NCI-H1092 treated with DMSO at 0.1 percent for 48 hours (cell line): ENCODE data around the gene ZMYND15.
A peak's percentile ranks its signal among the peaks of the same experiment; 100 is the strongest.
"Not testable (repeated sequence)": the region's sequence is repeated elsewhere in the genome, so short reads cannot be mapped to it uniquely, and the experiment has no call there.

Experiments
- DNase-seq: peaks from one replicate; lab custom pipeline; 2025; lab: John Stamatoyannopoulos, UW

Gene ZMYND15

GRCh38 chr17:4739122-4740024 lies at the start of gene ZMYND15, which contains the start of gene CXCL16:
ZMYND15 (plus strand) TSS chr17:4739833; CDS start chr17:4740549, 716 bp downstream.
CXCL16 (minus strand) TSS chr17:4739928; CDS start chr17:4739339, 589 bp downstream.
- no peak for DNase-seq

GRCh38 chr17:4689872-4690271 lies 49.8 kb upstream of the ZMYND15 start:
- DNase-seq: not testable (repeated sequence)

GRCh38 chr17:4690745-4691144 lies 48.9 kb upstream of the ZMYND15 start:
- DNase-seq: no peak

- no peak for DNase-seq
These were observed 47.9 kb upstream of the ZMYND15 start for GRCh38 chr17:4691686-4692085.

GRCh38 chr17:4693416-4693815 lies 46.2 kb upstream of the ZMYND15 start:
- no peak for DNase-seq

GRCh38 chr17:4696437-4696805 lies 43.2 kb upstream of the ZMYND15 start:
- DNase-seq: no peak

- not testable (repeated sequence) for DNase-seq
These were observed 40.1 kb upstream of the ZMYND15 start for GRCh38 chr17:4699401-4700056.

GRCh38 chr17:4701116-4701515 lies 38.5 kb upstream of the ZMYND15 start:
- no peak for DNase-seq

- DNase-seq: no peak
These were observed 36.3 kb upstream of the ZMYND15 start for GRCh38 chr17:4703330-4703691.

- DNase-seq: not testable (repeated sequence)
These were observed 35.1 kb upstream of the ZMYND15 start for GRCh38 chr17:4704574-4704907.

GRCh38 chr17:4704991-4705390 lies 34.6 kb upstream of the ZMYND15 start:
- DNase-seq: no peak

- no peak for DNase-seq
These were observed 33.5 kb upstream of the ZMYND15 start for GRCh38 chr17:4706121-4706520.

- no peak for DNase-seq
These were observed 31.2 kb upstream of the ZMYND15 start for GRCh38 chr17:4708436-4708835.

- peak; percentile 93 for DNase-seq
These were observed 29.6 kb upstream of the ZMYND15 start, which contains the start of gene ARRB2 for GRCh38 chr17:4709794-4710692. ARRB2 (plus strand) TSS chr17:4710632; CDS start chr17:4710722, 90 bp downstream.

- DNase-seq: no peak
These were observed 28.7 kb upstream of the ZMYND15 start for GRCh38 chr17:4710693-4711634.

- DNase-seq: no peak
These were observed 27.9 kb upstream of the ZMYND15 start for GRCh38 chr17:4711661-4712181.

GRCh38 chr17:4712526-4712925 lies 27.1 kb upstream of the ZMYND15 start:
- no peak for DNase-seq

- not testable (repeated sequence) for DNase-seq
These were observed 25.1 kb upstream of the ZMYND15 start for GRCh38 chr17:4714340-4715062.

GRCh38 chr17:4715063-4715744 lies 24.4 kb upstream of the ZMYND15 start:
- DNase-seq: no peak
